Ectodermal cell (in vitro differentiated cells): ENCODE data around the gene FAM13A.
"Not testable (repeated sequence)": the region's sequence is repeated elsewhere in the genome, so short reads cannot be mapped to it uniquely, and the experiment has no call there.

Source experiments
- H3K27ac ChIP-seq: 2 replicates; pipeline ENCODE4 v1.7.0; 2013; ENCODE audit warnings: mild to moderate bottlenecking, low read depth, low read length; ENCODE audit not compliant: insufficient read depth, poor library complexity, severe bottlenecking
- H3K27me3 ChIP-seq: 2 replicates; pipeline ENCODE4 v1.7.0; 2013; ENCODE audit warnings: mild to moderate bottlenecking, low read length; ENCODE audit not compliant: insufficient read depth, control insufficient read depth, poor library complexity, severe bottlenecking
- H3K36me3 ChIP-seq: one replicate; pipeline ENCODE4 v1.7.0; 2013; ENCODE audit warnings: low read length; ENCODE audit not compliant: control insufficient read depth, insufficient read depth
- H3K4me1 ChIP-seq: one replicate; pipeline ENCODE4 v1.7.0; 2013; ENCODE audit warnings: low read length; ENCODE audit not compliant: control insufficient read depth, insufficient read depth
- H3K4me3 ChIP-seq: 2 replicates; pipeline ENCODE4 v1.7.0; 2013; ENCODE audit warnings: low read depth, low read length, control low read depth; ENCODE audit not compliant: insufficient read depth
- H3K9me3 ChIP-seq: 2 replicates; pipeline ENCODE4 v1.7.0; 2013; ENCODE audit warnings: mild to moderate bottlenecking, low read length, moderate library complexity; ENCODE audit not compliant: control insufficient read depth
- WGBS, 2 experiments: methylation state at CpG; one replicate each; pipeline ENCODE4 v1.1.7; 2013; ENCODE audit warnings: missing lambda C conversion rate in 2 of 2; 5-methylcytosine and 5-hydroxymethylcytosine counted together

FAM13A gene

GRCh38 chr4:89070041-89070440 lies 13.1 kb upstream of the FAM13A start:
- whole genome bisulfite sequencing, 2 experiments: 100% methylated on average over 2 of the region's 2 CpGs
- Histone ChIP-seq H3K27me3 (no peaks in the 10 kb centered on the region), H3K4me1 (no peaks in the 10 kb centered on the region), H3K4me3 (no peak overlapping the region), H3K27ac (no peak overlapping the region), H3K36me3 (no peaks in the 10 kb centered on the region), H3K9me3 (no peaks in the 10 kb centered on the region)

- no peaks in the 10 kb centered on the region for H3K4me1 ChIP-seq
- H3K27ac ChIP-seq: no peak overlapping the region
- no peak overlapping the region for H3K4me3 ChIP-seq
- no peaks in the 10 kb centered on the region for H3K27me3 ChIP-seq
- no peaks in the 10 kb centered on the region for H3K9me3 ChIP-seq
- WGBS, 2 experiments: 87 to 90% methylated on average over 1 to 2 of the region's 2 CpGs
- H3K36me3 ChIP-seq: no peaks in the 10 kb centered on the region
These were observed 12.5 kb upstream of the FAM13A start for GRCh38 chr4:89069481-89069880.

GRCh38 chr4:89067417-89067816 lies 10.4 kb upstream of the FAM13A start:
- H3K4me1 ChIP-seq: no peaks in the 10 kb centered on the region
- H3K27ac ChIP-seq: no peak overlapping the region
- no peaks in the 10 kb centered on the region for H3K27me3 ChIP-seq
- no peaks in the 10 kb centered on the region for H3K9me3 ChIP-seq
- H3K4me3 ChIP-seq: no peak overlapping the region
- H3K36me3 ChIP-seq: no peaks in the 10 kb centered on the region

GRCh38 chr4:89064848-89065247 lies 7.9 kb upstream of the FAM13A start:
- 79 to 81% methylated on average over 3 of the region's 3 CpGs for WGBS, 2 experiments
- no peaks in the 10 kb centered on the region for H3K36me3 ChIP-seq
- no peaks in the 10 kb centered on the region for H3K9me3 ChIP-seq
- H3K4me3 ChIP-seq: no peak overlapping the region
- no peaks in the 10 kb centered on the region for H3K27me3 ChIP-seq
- no peaks in the 10 kb centered on the region for H3K4me1 ChIP-seq
- no peak overlapping the region for H3K27ac ChIP-seq

GRCh38 chr4:89057844-89058243 lies 859 bp upstream of the FAM13A start:
- H3K9me3 ChIP-seq, H3K27ac ChIP-seq, H3K4me3 ChIP-seq, H3K36me3 ChIP-seq, H3K27me3 ChIP-seq: not testable (repeated sequence)
- H3K4me1 ChIP-seq: peaks cover 10% of the 10 kb centered on the region
- WGBS, 2 experiments: 100% methylated on average over 1 of the region's 2 CpGs

GRCh38 chr4:89056292-89056952 lies 563 bp downstream of the FAM13A start:
- Histone ChIP-seq H3K27me3 (no peaks in the 10 kb centered on the region), H3K9me3 (no peaks in the 10 kb centered on the region), H3K36me3 (no peaks in the 10 kb centered on the region), H3K27ac (peak overlapping the region; percentile 58), H3K4me3 (peak overlapping the region; percentile 56), H3K4me1 (peaks cover 12% of the 10 kb centered on the region)
- 10 to 13% methylated on average over 1 to 2 of the region's 2 CpGs for WGBS, 2 experiments

GRCh38 chr4:89055157-89056080 lies 1.6 kb downstream of the FAM13A start:
- H3K4me3 ChIP-seq: peak overlapping the region; percentile 56
- H3K27me3 ChIP-seq: no peaks in the 10 kb centered on the region
- H3K4me1 ChIP-seq: peaks cover 12% of the 10 kb centered on the region
- H3K36me3 ChIP-seq: no peaks in the 10 kb centered on the region
- H3K9me3 ChIP-seq: no peaks in the 10 kb centered on the region
- no CpG with 5 or more reads among the region's 1 CpG for WGBS, 2 experiments
- H3K27ac ChIP-seq: no peak overlapping the region

- no peak overlapping the region for H3K27ac ChIP-seq
- no peaks in the 10 kb centered on the region for H3K9me3 ChIP-seq
- H3K27me3 ChIP-seq: no peaks in the 10 kb centered on the region
- 7 to 12% methylated on average over 1 of the region's 1 CpG for WGBS, 2 experiments
- H3K4me3 ChIP-seq: peak overlapping the region; percentile 56
- H3K36me3 ChIP-seq: no peaks in the 10 kb centered on the region
- H3K4me1 ChIP-seq: peaks cover 12% of the 10 kb centered on the region
These were observed 2.4 kb downstream of the FAM13A start for GRCh38 chr4:89054627-89055026.

GRCh38 chr4:89049853-89050252 lies 7.1 kb downstream of the FAM13A start:
- Histone ChIP-seq H3K4me1 (peaks cover 12% of the 10 kb centered on the region), H3K36me3 (no peaks in the 10 kb centered on the region), H3K9me3 (no peaks in the 10 kb centered on the region), H3K27me3 (no peaks in the 10 kb centered on the region), H3K27ac (no peak overlapping the region), H3K4me3 (no peak overlapping the region)
- WGBS, 2 experiments: 86 to 97% methylated on average over 1 to 2 of the region's 2 CpGs

GRCh38 chr4:89048906-89049601 lies 7.9 kb downstream of the FAM13A start:
- Histone ChIP-seq H3K4me3 (no peak overlapping the region), H3K27me3 (no peaks in the 10 kb centered on the region), H3K36me3 (no peaks in the 10 kb centered on the region), H3K4me1 (peaks cover 12% of the 10 kb centered on the region), H3K27ac (no peak overlapping the region), H3K9me3 (no peaks in the 10 kb centered on the region)
- WGBS, 2 experiments: 94 to 95% methylated on average over 3 to 4 of the region's 4 CpGs
